HUES48 (cell line): Measurements from ENCODE around the gene UCHL1.

Source experiments
- H3K27ac ChIP-seq: one replicate; pipeline ENCODE4 v1.7.0; 2013; ENCODE audit warnings: low read depth, low read length, inconsistent platforms
- H3K27me3 ChIP-seq: 2 replicates; pipeline ENCODE4 v1.6.1; 2013; ENCODE audit warnings: mild to moderate bottlenecking, low read length; ENCODE audit not compliant: control insufficient read depth, insufficient read depth
- H3K36me3 ChIP-seq: 2 replicates; pipeline ENCODE4 v1.6.1; 2013; ENCODE audit warnings: low read length; ENCODE audit not compliant: control insufficient read depth, insufficient read depth
- H3K4me1 ChIP-seq: 2 replicates; pipeline ENCODE4 v1.6.1; 2013; ENCODE audit warnings: mild to moderate bottlenecking, low read length; ENCODE audit not compliant: control insufficient read depth, insufficient read depth
- H3K4me3 ChIP-seq: 2 replicates; pipeline ENCODE4 v1.5.1; 2013; ENCODE audit warnings: mild to moderate bottlenecking, low read depth, low read length
- H3K9ac ChIP-seq: 2 replicates; pipeline ENCODE4 v1.6.1; 2013; ENCODE audit warnings: mild to moderate bottlenecking, low read depth, low read length, moderate library complexity
- H3K9me3 ChIP-seq: 2 replicates; pipeline ENCODE4 v1.6.1; 2013; ENCODE audit warnings: low read length; ENCODE audit not compliant: control insufficient read depth, insufficient read depth

Gene UCHL1

GRCh38 chr4:41236508-41236907, 20.2 kb upstream of the UCHL1 start:
- Histone ChIP-seq H3K27me3 (no peaks in the 10 kb centered on the region), H3K9ac (no peak overlapping the region), H3K9me3 (no peaks in the 10 kb centered on the region)

GRCh38 chr4:41241919-41242318, 14.8 kb upstream of the UCHL1 start:
- H3K4me1 ChIP-seq, result no peaks in the 10 kb centered on the region
- H3K9ac ChIP-seq, result no peak overlapping the region
- H3K4me3 ChIP-seq, result no peak overlapping the region
- no peak overlapping the region for H3K27ac ChIP-seq
- H3K9me3 ChIP-seq, result no peaks in the 10 kb centered on the region
- H3K36me3 ChIP-seq, result no peaks in the 10 kb centered on the region
- H3K27me3 ChIP-seq, result no peaks in the 10 kb centered on the region

More at GRCh38 chr4:41236508-41236907, 20.2 kb upstream of the UCHL1 start:
- Histone ChIP-seq H3K4me3 (no peak overlapping the region), H3K36me3 (no peaks in the 10 kb centered on the region), H3K4me1 (no peaks in the 10 kb centered on the region), H3K27ac (no peak overlapping the region)

GRCh38 chr4:41245983-41246382, 10.7 kb upstream of the UCHL1 start:
- Histone ChIP-seq H3K36me3 (no peaks in the 10 kb centered on the region), H3K27me3 (no peaks in the 10 kb centered on the region), H3K9me3 (no peaks in the 10 kb centered on the region), H3K27ac (no peak overlapping the region), H3K4me1 (no peaks in the 10 kb centered on the region), H3K4me3 (no peak overlapping the region), H3K9ac (no peak overlapping the region)

- no peaks in the 10 kb centered on the region for H3K27me3 ChIP-seq
- H3K4me3 ChIP-seq, result peak overlapping the region; percentile 77
- peak overlapping the region; percentile 93 for H3K9ac ChIP-seq
- peaks cover 23% of the 10 kb centered on the region for H3K4me1 ChIP-seq
- H3K36me3 ChIP-seq, result peaks cover 36% of the 10 kb centered on the region
- H3K9me3 ChIP-seq, result no peaks in the 10 kb centered on the region
- H3K27ac ChIP-seq, result peak overlapping the region; percentile 92
These were observed 493 bp upstream of the UCHL1 start for GRCh38 chr4:41256131-41256739.

- H3K27ac ChIP-seq, result peak overlapping the region; percentile 92
- H3K36me3 ChIP-seq, result peaks cover 47% of the 10 kb centered on the region
- H3K9me3 ChIP-seq, result no peaks in the 10 kb centered on the region
- H3K4me1 ChIP-seq, result peaks cover 23% of the 10 kb centered on the region
- H3K4me3 ChIP-seq, result peak overlapping the region; percentile 77
- H3K27me3 ChIP-seq, result no peaks in the 10 kb centered on the region
- peak overlapping the region; percentile 93 for H3K9ac ChIP-seq
These were observed 651 bp downstream of the UCHL1 start for GRCh38 chr4:41257257-41257901.

- H3K9ac ChIP-seq, result peak overlapping the region; percentile 93
These were observed 1.2 kb downstream of the UCHL1 start for GRCh38 chr4:41257906-41258305.

GRCh38 chr4:41258783-41259182, 2.1 kb downstream of the UCHL1 start:
- H3K27ac ChIP-seq, result peak overlapping the region; percentile 92
- H3K36me3 ChIP-seq, result peaks cover 61% of the 10 kb centered on the region
- peaks cover 23% of the 10 kb centered on the region for H3K4me1 ChIP-seq
- H3K9me3 ChIP-seq, result no peaks in the 10 kb centered on the region
- peak overlapping the region; percentile 93 for H3K9ac ChIP-seq
- H3K4me3 ChIP-seq, result peak overlapping the region; percentile 77
- H3K27me3 ChIP-seq, result no peaks in the 10 kb centered on the region

More at GRCh38 chr4:41257906-41258305, 1.2 kb downstream of the UCHL1 start:
- H3K9me3 ChIP-seq, result no peaks in the 10 kb centered on the region
- H3K4me1 ChIP-seq, result peaks cover 23% of the 10 kb centered on the region
- H3K36me3 ChIP-seq, result peaks cover 52% of the 10 kb centered on the region
- H3K27ac ChIP-seq, result peak overlapping the region; percentile 92
- peak overlapping the region; percentile 77 for H3K4me3 ChIP-seq
- H3K27me3 ChIP-seq, result no peaks in the 10 kb centered on the region

- Histone ChIP-seq H3K27ac (no peak overlapping the region), H3K4me1 (peaks cover 22% of the 10 kb centered on the region), H3K4me3 (no peak overlapping the region), H3K36me3 (peaks cover 76% of the 10 kb centered on the region), H3K27me3 (no peaks in the 10 kb centered on the region), H3K9me3 (no peaks in the 10 kb centered on the region), H3K9ac (no peak overlapping the region)
These were observed 3.5 kb downstream of the UCHL1 start for GRCh38 chr4:41260116-41260733.

- Histone ChIP-seq H3K9ac (no peak overlapping the region), H3K9me3 (no peaks in the 10 kb centered on the region), H3K4me3 (no peak overlapping the region), H3K36me3 (peaks cover 95% of the 10 kb centered on the region), H3K27ac (no peak overlapping the region), H3K4me1 (peaks cover 14% of the 10 kb centered on the region), H3K27me3 (no peaks in the 10 kb centered on the region)
These were observed 5.5 kb downstream of the UCHL1 start for GRCh38 chr4:41262198-41262597.

GRCh38 chr4:41264212-41264611, 7.5 kb downstream of the UCHL1 start:
- Histone ChIP-seq H3K27me3 (no peaks in the 10 kb centered on the region), H3K4me3 (no peak overlapping the region), H3K36me3 (peaks cover 100% of the 10 kb centered on the region), H3K9me3 (no peaks in the 10 kb centered on the region), H3K4me1 (peaks cover 2% of the 10 kb centered on the region), H3K27ac (no peak overlapping the region), H3K9ac (no peak overlapping the region)

- no peaks in the 10 kb centered on the region for H3K9me3 ChIP-seq
- H3K4me1 ChIP-seq, result no peaks in the 10 kb centered on the region
- no peak overlapping the region for H3K27ac ChIP-seq
- H3K27me3 ChIP-seq, result no peaks in the 10 kb centered on the region
- peaks cover 67% of the 10 kb centered on the region for H3K36me3 ChIP-seq
- no peak overlapping the region for H3K9ac ChIP-seq
- no peak overlapping the region for H3K4me3 ChIP-seq
These were observed 11.3 kb downstream of the UCHL1 start for GRCh38 chr4:41267997-41268396.
